Activated CD8-positive, alpha-beta T cell treated with anti-CD3 and anti-CD28 coated beads for 36 hours (primary cell): ENCODE measurements around the gene SARS1. TPM values are rescaled to one million over a fixed set of nuclear protein-coding genes. Genes with fewer than 3 reads are reported as not detected.

ENCODE experiments used
- ATAC-seq: fragments of 200-7000 bp; cut with Tn5 transposase; one replicate; pipeline ENCODE4 v1.10.0; 2021; ENCODE audit warnings: mild to moderate bottlenecking, moderate library complexity
- CTCF ChIA-PET: fragments of 350-600 bp; sonication (Branson Sonifier 250); formaldehyde crosslinking; loops from one replicate; lab custom pipeline; 2021; ENCODE audit warnings: antibody characterized with exemption; lab: Charles Lee
- POLR2A ChIA-PET: fragments of 350-600 bp; sonication (Branson Sonifier 250); formaldehyde crosslinking; loops from one replicate; lab custom pipeline; 2021; ENCODE audit warnings: antibody characterized with exemption; lab: Charles Lee
- DNase-seq: peaks from one replicate; pipeline ENCODE4 v3.0.0-alpha.2; 2020
- H3K27ac Mint-ChIP-seq: one replicate; pipeline ENCODE4 v1.8.0; 2021; ENCODE audit warnings: mild to moderate bottlenecking, mixed read lengths
- H3K27me3 Mint-ChIP-seq: one replicate; pipeline ENCODE4 v1.8.0; 2021; ENCODE audit warnings: mixed read lengths
- H3K36me3 Mint-ChIP-seq: one replicate; pipeline ENCODE4 v1.8.0; 2021; ENCODE audit warnings: low read depth, mixed read lengths
- H3K4me1 Mint-ChIP-seq: one replicate; pipeline ENCODE4 v1.8.0; 2021; ENCODE audit warnings: low read depth, mixed read lengths
- H3K4me3 Mint-ChIP-seq: one replicate; pipeline ENCODE4 v1.8.0; 2021; ENCODE audit warnings: mild to moderate bottlenecking, moderate library complexity, mixed read lengths
- H3K9me3 Mint-ChIP-seq: one replicate; pipeline ENCODE4 v1.8.0; 2021; ENCODE audit warnings: mixed read lengths
- CTCF ChIP-seq: fragments of 200-600 bp; IDR thresholded peaks from one replicate; pipeline ENCODE4 v1.8.0; 2022; ENCODE audit warnings: antibody characterized with exemption, mild to moderate bottlenecking
- intact Hi-C: fragments of 100-400 bp; cut with micrococcal nuclease; formaldehyde crosslinking; loops from one replicate; pipeline ENCODE4 v1.10.0; 2022
- total RNA-seq, 2 experiments: library from RNA; stranded (reverse); gene quantifications; one replicate each; pipeline ENCODE4 v1.2.3, GENCODE V29; 2021

Gene SARS1
- total RNA-seq = 100 to 1,000 TPM; 226 to 228 TPM

GRCh38 chr1:109213824-109214693 lies at the start of gene SARS1:
TSS of gene SARS1 (plus strand) at chr1:109213918. CDS start at chr1:109213993, 75 bp downstream.
- H3K9me3 Mint-ChIP-seq = peaks cover 2% of the 10 kb centered on the region
- POLR2A ChIA-PET = interaction anchor here (0.7 to 3.1 kb wide), 25 partner anchors 8 to 1543 kb away, joined by 3 to 28 read pairs (median 4); partner anchors contain the start of genes AMIGO1, ATXN7L2, GSTM4 and PSMA5

GRCh38 chr1:109164538-109164937 lies 49.2 kb upstream of the SARS1 start:
- H3K27ac Mint-ChIP-seq = no peak overlapping the region
- no peak for TF ChIP-seq CTCF
- DNase-seq = no peak
- no peaks in the 10 kb centered on the region for H3K9me3 Mint-ChIP-seq
- peaks cover 2% of the 10 kb centered on the region for H3K36me3 Mint-ChIP-seq
- ChIA-PET POLR2A (interaction anchor here (0.5 kb wide), 1 partner anchor 218 kb away, joined by 3 read pairs; no protein-coding TSS in a partner anchor), CTCF (interaction anchor here (0.6 to 0.9 kb wide), 2 partner anchors 10 to 113 kb away, joined by 3 read pairs; no protein-coding TSS in a partner anchor)
- H3K27me3 Mint-ChIP-seq = no peaks in the 10 kb centered on the region
- peaks cover 18% of the 10 kb centered on the region for H3K4me1 Mint-ChIP-seq
- intact Hi-C loops = no loop called here
- ATAC-seq = no peak
- H3K4me3 Mint-ChIP-seq = no peak overlapping the region

More at GRCh38 chr1:109213824-109214693, at the start of gene SARS1:
- ATAC-seq (peak; percentile 86), DNase-seq (peak; percentile 89)
- peak within 1 kb of the TSS; percentile 100 for H3K4me3 Mint-ChIP-seq
- intact Hi-C loops = loop anchor here (5.0 kb wide), 1 partner anchor 183 kb away; the partner anchor contains the start of gene SORT1
- TF ChIP-seq CTCF = no peak
- no peaks in the 10 kb centered on the region for H3K27me3 Mint-ChIP-seq
- H3K36me3 Mint-ChIP-seq = peaks cover 37% of the 10 kb centered on the region
- peak within 1 kb of the TSS; percentile 99 for H3K27ac Mint-ChIP-seq
- CTCF ChIA-PET = interaction anchor here (1.0 to 4.3 kb wide), 14 partner anchors 10 to 318 kb away, joined by 3 to 39 read pairs (median 4); partner anchors contain the start of gene CYB561D1
- H3K4me1 Mint-ChIP-seq = peaks cover 29% of the 10 kb centered on the region

- peaks cover 11% of the 10 kb centered on the region for H3K4me1 Mint-ChIP-seq
- DNase-seq = no peak
- no peak overlapping the region for H3K27ac Mint-ChIP-seq
- POLR2A ChIA-PET = interaction anchor here (0.5 kb wide), 1 partner anchor 116 kb away, joined by 3 read pairs; no protein-coding TSS in a partner anchor
- CTCF ChIA-PET = no interaction called here
- intact Hi-C loops = no loop called here
- H3K36me3 Mint-ChIP-seq = peaks cover 2% of the 10 kb centered on the region
- no peak for TF ChIP-seq CTCF
- H3K4me3 Mint-ChIP-seq = no peak overlapping the region
- no peaks in the 10 kb centered on the region for H3K27me3 Mint-ChIP-seq
- no peaks in the 10 kb centered on the region for H3K9me3 Mint-ChIP-seq
- no peak for ATAC-seq
Measured at GRCh38 chr1:109167001-109167506, 46.7 kb upstream of the SARS1 start.

GRCh38 chr1:109170035-109170764 lies 43.5 kb upstream of the SARS1 start:
- ATAC-seq = no peak
- H3K27ac Mint-ChIP-seq = no peak overlapping the region
- POLR2A ChIA-PET = interaction anchor here (1.5 kb wide), 1 partner anchor 31 kb away, joined by 3 read pairs; no protein-coding TSS in a partner anchor
- CTCF ChIA-PET = no interaction called here
- no peaks in the 10 kb centered on the region for H3K9me3 Mint-ChIP-seq
- no peaks in the 10 kb centered on the region for H3K4me1 Mint-ChIP-seq
- no peak overlapping the region for H3K4me3 Mint-ChIP-seq
- intact Hi-C loops = no loop called here
- peaks cover 2% of the 10 kb centered on the region for H3K36me3 Mint-ChIP-seq
- no peak for TF ChIP-seq CTCF
- H3K27me3 Mint-ChIP-seq = no peaks in the 10 kb centered on the region
- no peak for DNase-seq
